MV-4-11 (cell line): ENCODE data around the gene MTA1.
A peak's percentile ranks its signal among the peaks of the same experiment; 100 is the strongest.

Experiments
- DNase-seq: peaks from one replicate; lab custom pipeline; 2025; lab: John Stamatoyannopoulos, UW

MTA1 gene

GRCh38 chr14:105419195-105420091 is at the start of gene MTA1:
TSS of gene MTA1 (plus strand) at chr14:105419827. CDS start at chr14:105420036, 209 bp downstream.
- no peak for DNase-seq

GRCh38 chr14:105374389-105374788 is 45.2 kb upstream of the MTA1 start:
- DNase-seq = no peak

- peak; percentile 88 for DNase-seq
These were observed 44.0 kb upstream of the MTA1 start for GRCh38 chr14:105375635-105376057.

- no peak for DNase-seq
These were observed 42.8 kb upstream of the MTA1 start for GRCh38 chr14:105376521-105377440.

GRCh38 chr14:105377555-105378182 is 42.0 kb upstream of the MTA1 start:
- DNase-seq = no peak

GRCh38 chr14:105378199-105378598 is 41.4 kb upstream of the MTA1 start:
- DNase-seq = no peak

GRCh38 chr14:105378873-105379685 is 40.5 kb upstream of the MTA1 start:
- no peak for DNase-seq

GRCh38 chr14:105379946-105380345 is 39.7 kb upstream of the MTA1 start:
- DNase-seq = no peak

- no peak for DNase-seq
These were observed 38.9 kb upstream of the MTA1 start for GRCh38 chr14:105380756-105381155.

GRCh38 chr14:105381446-105382342 is 37.9 kb upstream of the MTA1 start:
- no peak for DNase-seq

GRCh38 chr14:105382343-105383082 is 37.1 kb upstream of the MTA1 start:
- DNase-seq = no peak

GRCh38 chr14:105383083-105383730 is 36.4 kb upstream of the MTA1 start:
- DNase-seq = no peak

GRCh38 chr14:105384041-105384557 is 35.5 kb upstream of the MTA1 start:
- DNase-seq = no peak

GRCh38 chr14:105384605-105385321 is 34.9 kb upstream of the MTA1 start:
- no peak for DNase-seq

- no peak for DNase-seq
These were observed 34.3 kb upstream of the MTA1 start for GRCh38 chr14:105385322-105385637.

GRCh38 chr14:105385698-105386365 is 33.8 kb upstream of the MTA1 start:
- DNase-seq = no peak

- no peak for DNase-seq
These were observed 32.8 kb upstream of the MTA1 start for GRCh38 chr14:105386581-105387529.
